NCI-H1092 (cell line): Measurements from ENCODE around the gene TNFRSF17.
"Not testable (repeated sequence)": the region's sequence is repeated elsewhere in the genome, so short reads cannot be mapped to it uniquely, and the experiment has no call there.

Experiments used
- DNase-seq: peaks from one replicate; lab custom pipeline; 2025; lab: John Stamatoyannopoulos, UW

TNFRSF17 gene

GRCh38 chr16:11970292-11970691, 5.3 kb downstream of the TNFRSF17 start:
- not testable (repeated sequence) for DNase-seq

DNA sequence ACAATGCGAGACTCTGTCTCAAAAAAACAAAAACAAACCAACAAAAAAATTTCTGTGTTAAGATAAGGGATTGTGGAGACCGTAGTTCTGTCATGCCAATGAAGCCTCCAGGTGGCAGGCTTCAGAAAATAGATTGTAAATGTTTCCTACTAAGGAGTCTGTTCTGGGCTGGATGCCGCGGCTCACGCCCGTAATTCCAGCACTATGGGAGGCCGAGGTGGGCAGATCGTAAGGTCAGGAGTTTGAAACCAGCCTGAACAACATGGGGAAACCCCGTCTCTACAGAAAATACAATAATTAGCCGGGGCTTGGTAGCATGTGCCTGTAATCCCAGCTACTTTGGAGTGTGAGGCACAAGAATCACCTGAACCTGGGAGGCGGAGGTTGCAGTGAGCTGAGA, 7.1 kb downstream of the TNFRSF17 start:
- no peak for DNase-seq

DNA sequence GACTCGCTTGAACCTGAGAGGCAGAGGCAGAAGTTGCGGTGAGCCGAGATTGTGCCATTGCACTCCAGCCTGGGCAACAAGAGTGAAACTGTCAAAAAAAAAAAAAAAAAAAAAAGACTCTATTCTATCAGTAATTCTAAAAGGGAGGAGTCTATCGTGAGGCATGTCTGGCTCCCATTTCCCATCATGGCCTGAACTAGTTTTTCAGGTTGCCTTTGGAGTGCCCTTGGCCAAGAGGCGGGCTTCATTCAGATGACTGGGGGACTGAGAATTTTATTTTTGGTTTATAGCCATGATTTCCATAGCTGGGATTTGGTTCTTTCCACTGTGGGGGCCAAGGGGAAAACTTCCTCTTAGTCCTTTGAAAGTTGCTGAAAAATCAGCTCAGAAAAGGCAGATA, 8.1 kb downstream of the TNFRSF17 start:
- no peak for DNase-seq

- no peak for DNase-seq
Measured at GRCh38 chr16:11976850-11977375, 11.9 kb downstream of the TNFRSF17 start.

- DNase-seq, result no peak
Measured at GRCh38 chr16:11977376-11978041, 12.5 kb downstream of the TNFRSF17 start.

DNA sequence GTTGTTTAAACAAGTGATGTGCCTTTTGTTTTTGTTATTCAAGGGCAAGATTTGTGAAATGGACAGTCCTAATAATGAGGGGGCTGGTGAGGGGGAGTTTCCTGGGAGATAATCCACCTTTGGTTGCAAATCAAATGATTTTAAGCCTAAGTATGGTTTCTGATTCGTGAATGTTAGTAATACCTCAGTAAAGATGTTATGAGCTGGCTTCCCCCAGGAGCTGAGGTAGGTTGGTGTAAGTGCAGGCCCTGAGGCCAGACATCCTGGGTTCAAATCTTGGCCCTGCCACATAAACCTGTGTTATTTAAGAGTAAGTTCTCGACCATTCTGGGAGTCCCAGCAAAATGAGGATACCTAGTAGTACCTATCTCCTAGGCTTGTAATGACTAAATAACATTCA, 13.1 kb downstream of the TNFRSF17 start:
- no peak for DNase-seq

DNA sequence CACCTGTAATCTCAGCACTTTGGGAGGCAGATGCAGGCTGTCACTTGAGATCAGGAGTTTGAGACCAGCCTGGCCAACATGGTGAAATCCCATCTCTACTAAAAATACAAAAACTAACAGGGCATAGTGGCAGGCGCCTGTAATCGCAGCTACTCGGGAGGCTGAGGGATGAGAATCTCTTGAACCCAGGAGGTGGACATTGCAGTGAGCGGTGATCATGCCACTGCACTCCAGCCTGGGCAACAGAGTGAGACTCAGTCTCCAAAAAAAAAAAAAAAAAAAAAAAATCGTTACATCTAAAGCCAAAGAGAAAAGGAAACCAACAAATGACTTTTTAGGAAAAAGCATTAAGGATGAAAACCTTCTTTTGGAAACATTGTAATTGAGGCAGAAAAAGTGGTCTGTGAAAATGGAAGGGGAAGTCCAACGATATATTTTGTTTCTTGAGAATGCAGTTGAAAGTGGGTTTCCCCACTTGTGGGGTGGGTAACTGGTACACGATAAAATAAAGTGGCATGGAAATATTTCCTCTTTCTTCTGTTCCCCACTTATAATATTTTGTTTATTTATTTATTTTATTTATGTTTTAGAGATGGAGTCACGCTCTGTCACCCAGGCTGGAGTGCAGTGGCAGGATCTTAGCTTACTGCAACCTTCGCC, 14.1 kb downstream of the TNFRSF17 start:
- no peak for DNase-seq

GRCh38 chr16:11980136-11980844, 15.3 kb downstream of the TNFRSF17 start:
- no peak for DNase-seq

- DNase-seq, result no peak
Measured at GRCh38 chr16:11985250-11985649, 20.2 kb downstream of the TNFRSF17 start.

GRCh38 chr16:11986521-11987057, 21.6 kb downstream of the TNFRSF17 start:
- DNase-seq, result no peak

DNA sequence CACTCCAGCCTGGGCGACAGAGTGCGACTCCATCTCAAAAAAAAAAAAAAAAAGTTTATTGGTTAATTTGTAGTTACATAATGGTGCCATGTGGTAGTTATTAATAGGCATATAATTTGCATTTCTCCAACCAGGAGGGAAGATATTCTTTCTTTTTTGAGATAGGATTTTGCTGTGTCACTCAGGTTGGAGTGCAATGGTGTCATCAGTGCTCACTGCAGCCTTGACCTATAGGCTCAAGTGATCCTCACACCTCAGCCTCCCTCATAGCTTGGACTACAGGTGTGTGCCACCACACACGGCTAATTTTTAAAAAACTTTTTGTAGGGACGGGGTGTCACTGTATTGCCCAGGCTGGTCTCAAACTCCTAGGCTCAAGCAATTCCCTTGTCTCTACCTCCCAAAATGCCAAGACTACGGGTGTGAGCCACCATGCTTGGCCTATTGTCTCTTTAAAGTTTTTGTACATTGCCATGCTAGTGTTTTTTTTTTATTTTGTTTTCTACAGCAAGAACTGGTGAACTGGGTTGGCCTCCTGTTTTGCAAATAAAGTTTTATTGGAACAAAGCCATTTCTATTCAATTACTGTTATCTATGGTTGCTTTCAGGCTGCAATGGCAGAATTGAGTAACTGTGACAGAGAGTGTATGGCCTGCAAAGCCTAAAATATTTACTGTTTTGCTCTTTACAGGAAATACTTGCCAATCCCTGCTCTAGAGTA, 23.4 kb downstream of the TNFRSF17 start:
- DNase-seq, result no peak

DNA sequence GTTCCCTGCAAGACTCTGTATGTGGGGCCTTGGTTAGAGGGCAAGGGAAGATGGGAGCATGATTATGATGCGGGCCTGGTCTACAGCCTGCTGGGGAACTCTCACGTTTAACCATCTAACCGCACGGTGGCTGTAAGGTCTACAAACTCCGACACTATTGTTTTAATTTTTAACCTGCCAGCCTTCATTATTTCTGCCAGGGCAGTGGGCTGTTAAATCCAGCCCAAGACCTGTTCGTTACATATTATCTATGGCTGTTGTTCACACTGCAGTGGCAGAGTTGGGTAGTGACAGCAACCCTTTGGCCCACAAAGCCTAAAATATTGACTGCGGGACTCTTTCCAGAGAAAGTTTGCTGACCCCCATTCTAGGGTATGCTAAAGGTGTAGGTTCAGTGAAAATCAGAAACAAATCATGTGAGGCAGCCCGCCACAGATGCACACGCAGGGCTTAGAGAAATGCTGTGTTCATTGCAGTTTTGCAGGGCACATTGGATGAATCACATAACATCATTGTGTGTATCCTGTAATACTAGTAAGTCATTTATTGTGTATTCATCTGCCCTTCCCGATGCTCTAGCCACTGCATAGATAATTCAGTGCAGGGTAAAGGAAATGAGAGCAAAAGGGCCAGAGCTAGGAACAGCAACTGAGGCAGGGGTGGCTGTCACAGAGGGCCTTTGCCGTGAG, 25.8 kb downstream of the TNFRSF17 start:
- DNase-seq, result no peak

DNA sequence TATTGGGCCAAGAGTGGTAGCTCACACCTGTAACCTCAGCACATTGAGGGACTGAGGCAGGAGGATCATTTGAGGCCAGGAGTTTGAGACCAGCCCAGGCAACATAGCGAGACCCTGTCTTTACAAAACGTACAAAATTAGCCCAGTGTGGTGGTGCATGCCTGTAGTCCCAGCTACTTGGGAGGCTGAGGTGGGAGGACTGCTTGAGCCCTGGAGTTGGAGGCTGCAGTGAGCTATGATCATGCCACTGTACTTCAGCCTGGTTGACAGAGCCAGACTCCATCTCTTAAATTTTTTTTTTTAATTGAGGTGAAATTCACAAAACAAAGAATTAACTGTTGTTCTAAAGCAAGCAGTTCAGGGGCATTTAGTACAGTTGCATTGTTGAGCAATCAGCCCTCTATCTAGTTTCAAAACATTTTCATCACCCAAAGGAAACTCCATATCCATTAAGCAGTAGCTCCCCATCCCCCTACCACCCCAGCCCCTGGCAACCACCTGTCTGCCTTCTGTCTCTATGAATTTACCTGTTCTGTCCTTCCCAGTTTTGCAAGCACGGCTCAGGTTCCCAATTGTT, 27.1 kb downstream of the TNFRSF17 start:
- DNase-seq, result no peak

DNA sequence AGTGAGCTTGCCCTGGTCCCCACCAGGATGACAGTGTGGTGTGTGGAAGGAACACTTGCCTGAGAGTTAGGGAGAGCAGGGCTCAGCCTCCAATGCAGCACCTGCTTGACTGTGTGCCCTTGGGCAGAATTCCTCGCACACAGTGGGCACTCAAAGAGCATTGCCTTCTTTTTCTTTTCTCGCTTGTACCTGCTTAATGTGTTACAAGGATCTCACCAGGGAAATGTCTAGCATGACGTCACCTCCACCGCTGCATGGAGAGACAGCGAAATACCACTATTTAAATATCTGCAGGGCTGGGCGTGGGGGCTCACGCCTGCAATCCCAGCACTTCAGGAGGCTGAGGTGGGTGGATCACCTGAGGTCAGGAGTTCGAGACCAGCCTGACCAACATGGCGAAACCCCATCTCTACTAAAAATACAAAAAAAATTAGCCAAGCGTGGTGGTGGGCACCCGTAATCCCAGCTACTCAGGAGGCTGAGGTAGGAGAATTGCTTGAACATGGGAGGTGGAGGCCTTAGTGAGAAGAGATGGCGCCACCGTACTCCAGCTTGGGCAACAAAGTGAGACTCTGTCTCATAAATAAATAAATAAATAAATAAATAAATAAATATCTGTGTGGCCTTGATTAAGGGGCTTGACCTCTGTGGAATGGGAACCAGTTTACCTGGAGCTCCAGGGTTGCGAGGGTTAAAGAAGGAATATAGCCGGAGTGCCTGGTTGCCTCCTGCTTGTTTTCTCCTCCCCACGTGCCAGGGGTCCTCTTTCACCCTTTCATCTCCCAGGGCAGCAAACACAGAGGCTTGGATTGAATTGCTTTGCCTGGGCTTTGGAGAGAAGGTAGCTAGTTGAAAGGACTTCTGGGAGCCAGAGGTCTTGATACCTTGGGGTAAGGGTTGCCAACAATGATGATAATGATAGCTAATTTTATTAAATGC, 27.8 kb downstream of the TNFRSF17 start:
- DNase-seq, result no peak

DNA sequence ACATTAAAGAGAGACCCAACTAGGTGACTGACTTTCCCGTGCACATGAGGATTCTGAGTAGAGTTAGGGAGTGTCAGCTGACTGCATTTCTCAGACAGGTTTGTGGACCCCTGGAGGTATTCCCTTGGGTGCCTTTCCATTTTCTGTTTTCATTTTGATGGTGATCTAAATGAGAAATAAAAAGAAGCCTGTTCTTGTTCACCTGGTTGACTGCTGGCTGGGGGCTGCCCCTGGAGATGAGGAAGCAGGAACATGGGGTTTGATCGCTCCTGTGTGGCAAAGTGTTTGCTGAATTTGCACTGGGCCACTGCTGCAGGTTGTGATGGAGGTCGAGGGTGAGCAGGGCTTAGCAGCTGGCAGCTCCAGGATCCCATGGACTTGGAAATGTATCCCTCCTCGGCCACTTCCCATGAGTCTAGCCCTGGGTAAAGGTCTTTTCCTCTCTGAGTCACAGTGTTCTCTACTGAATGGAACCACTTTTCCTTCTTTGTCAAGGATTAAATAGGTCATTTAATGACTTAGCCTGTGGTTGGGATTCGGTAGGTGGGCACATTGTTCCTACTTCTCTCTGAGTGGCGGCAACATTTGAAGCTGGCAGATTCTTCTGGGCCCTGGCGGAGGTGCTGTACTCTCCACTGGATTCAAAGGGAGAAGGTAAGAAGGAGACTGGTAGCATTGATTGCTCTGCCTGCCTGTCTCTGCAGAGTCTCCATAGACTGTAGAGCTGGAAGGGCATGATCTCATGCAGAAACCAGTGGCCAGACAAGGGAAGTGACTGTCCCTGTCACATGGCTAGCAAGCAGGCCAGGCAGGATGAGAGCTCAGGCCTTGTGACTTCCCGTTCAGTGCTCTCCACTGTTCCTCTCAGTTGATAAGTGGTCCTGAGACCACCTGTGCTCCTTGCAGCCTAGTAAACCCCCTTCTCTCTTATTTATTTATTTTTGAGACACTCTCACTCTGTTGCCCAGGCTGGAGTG, 29.4 kb downstream of the TNFRSF17 start:
- no peak for DNase-seq

DNA sequence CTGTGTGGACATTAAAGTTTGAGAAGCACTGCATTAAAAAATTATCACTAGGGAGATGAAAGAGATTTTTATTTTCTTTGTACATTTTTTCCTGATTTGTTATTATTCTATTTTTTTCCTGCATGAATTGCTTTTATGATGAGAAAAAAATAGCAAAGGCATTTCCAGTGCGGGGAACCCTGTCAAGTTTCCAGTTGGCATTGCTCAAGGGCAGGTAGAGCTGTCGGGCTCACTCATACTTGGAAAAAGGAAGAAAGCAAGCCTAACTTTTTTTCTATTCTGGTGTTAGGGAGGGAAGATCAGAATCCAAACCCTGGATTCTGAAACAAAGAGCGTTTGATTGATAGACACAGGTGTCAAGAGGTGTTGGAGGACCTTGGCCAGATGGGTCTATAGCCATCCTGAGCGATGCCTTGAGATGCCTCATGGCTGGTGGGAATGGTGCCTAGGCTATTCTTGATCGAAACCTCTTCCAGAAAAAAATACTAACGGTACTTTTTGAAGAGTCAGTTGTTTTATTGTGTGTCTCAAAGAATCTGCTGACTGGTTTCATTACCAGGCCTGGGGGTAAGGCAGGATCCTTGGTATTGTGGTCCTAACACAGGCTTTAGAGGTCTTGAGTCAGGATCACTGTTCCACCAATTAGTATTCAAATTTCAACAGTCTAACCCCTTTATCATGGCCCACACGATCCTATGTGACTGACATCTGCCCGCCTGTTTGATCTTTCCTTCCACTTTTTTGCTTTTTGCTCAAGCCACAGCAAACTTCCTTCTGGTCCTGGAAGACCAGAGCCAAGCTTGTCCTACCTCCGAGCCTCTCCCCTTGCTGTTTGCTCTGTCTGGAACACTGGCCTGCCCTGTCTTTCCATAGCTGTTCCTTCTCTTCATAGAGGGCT, 31.7 kb downstream of the TNFRSF17 start:
- no peak for DNase-seq

- no peak for DNase-seq
Measured at GRCh38 chr16:12000032-12000431, 35.0 kb downstream of the TNFRSF17 start.
